GM19240 (cell line): ENCODE data around the gene BCAP29.

Experiments used
- DNase-seq: peaks from one replicate; pipeline ENCODE4 v3.0.0; 2011; ENCODE audit warnings: low spot score; ENCODE audit not compliant: insufficient read length

Gene BCAP29

DNA sequence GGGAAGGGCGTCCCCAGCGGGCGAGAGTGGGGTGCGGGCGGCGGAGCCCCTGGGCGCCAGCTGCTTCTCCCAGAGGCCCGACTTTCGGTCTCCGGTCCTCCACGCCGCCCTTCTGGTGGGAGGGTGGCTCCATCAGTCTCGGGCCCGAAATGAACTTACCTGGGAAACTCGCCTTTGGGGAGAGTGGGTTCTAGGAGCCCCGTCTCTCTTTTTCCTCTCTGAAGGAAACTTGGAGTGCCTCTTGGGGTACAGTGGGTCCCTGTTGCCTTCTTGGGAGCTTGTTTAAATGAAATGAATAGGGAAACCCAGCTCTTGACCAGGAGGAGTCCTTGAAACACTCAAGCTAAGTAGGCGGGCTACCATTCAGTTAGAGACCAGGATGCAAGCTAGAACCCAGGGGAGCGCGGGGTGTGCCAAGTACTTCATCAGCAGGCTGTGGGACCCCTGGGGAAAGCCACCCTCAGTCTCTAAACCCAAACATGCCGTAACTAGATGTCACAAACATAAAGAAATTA is 81.9 kb downstream of the BCAP29 start:
- no peak for DNase-seq

DNA sequence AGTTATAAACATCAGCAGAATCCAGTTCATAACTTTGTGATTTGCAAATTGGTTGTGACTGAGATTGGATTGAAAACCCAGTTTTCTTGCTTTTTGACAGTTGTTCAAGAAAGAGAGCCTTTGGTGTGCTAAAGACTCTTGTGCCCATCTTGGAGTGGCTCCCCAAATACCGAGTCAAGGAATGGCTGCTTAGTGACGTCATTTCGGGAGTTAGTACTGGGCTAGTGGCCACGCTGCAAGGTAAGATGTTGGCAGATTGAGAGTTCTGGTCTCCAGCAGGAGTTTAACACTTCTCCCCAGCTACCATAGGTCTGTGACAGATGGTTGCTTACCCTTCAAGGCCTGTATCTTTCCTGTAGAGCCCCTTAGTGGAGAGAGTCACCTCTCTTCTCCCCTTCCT is 83.2 kb downstream of the BCAP29 start:
- DNase-seq: no peak

DNA sequence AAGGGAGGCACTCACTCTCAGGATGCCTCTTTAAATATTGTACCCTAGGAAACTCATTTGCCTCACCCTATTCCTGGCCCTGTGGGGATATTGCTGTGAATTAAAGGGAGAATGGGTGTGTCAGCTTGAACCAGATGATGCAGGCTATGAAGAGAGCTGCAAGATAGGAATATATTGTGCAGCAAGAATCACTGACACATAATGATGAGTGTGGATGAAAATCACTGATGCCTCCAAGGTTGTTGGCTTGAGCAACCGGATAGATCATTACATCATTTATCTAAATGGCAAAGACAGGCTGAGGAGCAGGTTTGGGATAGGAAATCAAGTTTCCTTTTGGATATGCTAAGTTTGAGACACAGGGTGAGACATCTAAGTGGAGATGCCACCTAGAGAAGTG is 86.7 kb downstream of the BCAP29 start:
- no peak for DNase-seq

DNA sequence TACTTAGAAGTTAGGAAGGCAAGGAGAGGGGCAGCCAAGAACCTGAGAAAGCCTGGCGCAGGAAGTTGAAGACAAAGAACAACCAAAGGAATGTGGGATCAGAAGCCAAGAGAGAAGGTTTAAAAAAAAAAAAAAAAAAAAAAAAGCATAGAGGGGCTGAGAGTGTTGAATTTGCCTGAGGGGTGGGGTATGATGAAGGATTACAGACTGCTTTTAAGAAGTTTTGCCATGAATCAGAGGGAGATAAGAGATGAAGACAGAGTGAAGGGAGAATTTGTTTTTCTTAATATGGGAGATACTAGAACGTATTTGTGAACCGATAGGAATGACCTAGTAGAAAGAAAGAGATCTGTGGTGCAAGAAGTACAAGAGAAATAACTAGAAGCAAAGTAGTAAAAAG is 87.3 kb downstream of the BCAP29 start:
- DNase-seq: no peak

DNA sequence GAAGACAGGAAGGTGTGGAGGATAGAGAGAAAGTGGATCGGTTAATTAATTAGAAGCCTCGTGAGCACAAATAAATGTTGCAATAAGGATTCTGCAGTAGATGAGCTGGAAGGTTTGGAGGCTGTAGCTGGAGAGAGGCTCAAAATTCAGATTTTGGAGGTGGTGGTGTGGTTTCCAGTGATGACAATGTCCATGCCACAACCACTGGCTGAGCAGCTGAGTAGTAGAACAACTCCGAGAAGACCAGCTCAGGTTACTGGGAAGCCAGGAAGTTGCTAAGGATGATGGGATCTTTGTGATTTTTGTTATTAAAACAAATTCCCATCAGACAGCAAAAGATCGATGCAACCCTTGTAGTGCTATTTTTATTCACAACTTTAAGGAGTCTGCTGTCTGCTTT is 88.2 kb downstream of the BCAP29 start:
- DNase-seq: no peak
